Suppressor macrophage (primary cell): ENCODE results near the gene ZDHHC7.

ENCODE experiments used
- DNase-seq, 4 experiments: peaks; one replicate each; pipeline ENCODE4 v3.0.0-alpha.2; 2020 to 2022

ZDHHC7 gene

DNA sequence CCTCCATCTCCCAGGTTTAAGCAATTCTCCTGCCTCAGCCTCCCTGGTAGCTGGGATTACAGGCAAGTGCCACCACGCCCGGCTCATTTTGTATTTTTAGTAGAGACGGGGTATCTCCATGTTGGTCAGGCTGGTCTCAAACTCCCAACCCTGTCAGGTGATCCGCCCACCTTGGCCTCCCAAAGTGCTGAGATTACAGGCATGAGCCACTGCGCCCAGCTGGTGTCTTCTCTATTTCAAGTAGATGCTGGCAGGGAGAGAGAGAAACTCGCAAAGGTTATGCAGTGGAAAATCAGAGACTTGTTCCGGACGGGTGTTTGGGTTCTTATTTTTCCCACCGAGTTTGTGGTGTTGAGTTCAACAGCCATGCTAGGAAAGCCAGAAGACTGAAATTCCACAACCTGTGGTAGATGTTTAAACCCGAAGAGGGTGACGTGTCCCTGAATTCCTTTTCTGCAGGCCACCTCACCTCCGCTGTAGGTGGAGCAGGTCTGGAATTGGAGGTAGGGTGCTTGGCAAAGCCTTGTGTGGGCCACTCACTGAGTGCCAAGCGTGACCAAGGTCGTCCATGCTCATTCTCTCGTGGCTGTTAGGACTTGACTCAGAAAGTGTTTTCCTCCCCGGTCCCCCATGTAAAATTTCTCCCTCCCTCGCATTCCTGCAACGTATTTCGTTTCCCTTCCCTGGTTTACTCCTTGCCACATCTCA lies 7.3 kb upstream of the ZDHHC7 start:
- DNase-seq = no peak

DNA sequence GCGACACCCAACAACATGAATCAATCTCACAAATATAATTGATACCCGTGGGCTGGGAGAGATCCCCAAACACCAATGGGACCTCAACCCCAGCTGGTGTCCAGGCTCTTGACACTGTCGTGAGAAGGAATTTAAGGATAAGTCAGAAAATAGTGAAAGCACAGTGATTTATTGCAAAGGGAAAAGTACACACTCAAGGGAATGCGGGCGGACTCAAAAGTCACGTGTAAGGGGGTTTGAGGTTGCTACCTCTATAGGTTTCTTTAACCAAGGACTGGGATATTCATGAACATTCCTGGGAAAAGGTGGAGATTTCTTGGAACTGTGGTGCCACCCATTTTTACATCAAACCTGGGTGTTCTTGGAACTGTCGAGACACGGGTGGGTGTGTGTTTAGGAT lies 6.3 kb upstream of the ZDHHC7 start:
- no peak for DNase-seq

DNA sequence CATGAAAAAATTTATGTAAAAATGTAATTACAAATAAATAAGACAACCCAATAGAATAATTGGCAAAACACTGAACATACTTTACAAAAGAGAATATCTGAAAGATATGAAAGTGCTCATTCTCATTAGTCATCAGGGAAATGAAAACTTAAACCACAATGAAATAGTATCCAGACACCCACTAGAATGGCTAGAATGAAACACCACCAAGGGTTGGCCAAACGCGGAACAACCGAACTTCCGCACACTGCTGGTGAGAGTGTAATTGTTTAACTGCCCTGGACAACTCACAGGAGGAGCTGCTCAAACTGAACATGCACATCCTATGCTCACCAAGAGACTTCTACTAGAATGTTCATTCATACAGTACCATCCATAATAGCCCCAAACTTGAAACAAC lies 5.8 kb upstream of the ZDHHC7 start:
- peak; percentile 82 to 90 (median 88) for DNase-seq

DNA sequence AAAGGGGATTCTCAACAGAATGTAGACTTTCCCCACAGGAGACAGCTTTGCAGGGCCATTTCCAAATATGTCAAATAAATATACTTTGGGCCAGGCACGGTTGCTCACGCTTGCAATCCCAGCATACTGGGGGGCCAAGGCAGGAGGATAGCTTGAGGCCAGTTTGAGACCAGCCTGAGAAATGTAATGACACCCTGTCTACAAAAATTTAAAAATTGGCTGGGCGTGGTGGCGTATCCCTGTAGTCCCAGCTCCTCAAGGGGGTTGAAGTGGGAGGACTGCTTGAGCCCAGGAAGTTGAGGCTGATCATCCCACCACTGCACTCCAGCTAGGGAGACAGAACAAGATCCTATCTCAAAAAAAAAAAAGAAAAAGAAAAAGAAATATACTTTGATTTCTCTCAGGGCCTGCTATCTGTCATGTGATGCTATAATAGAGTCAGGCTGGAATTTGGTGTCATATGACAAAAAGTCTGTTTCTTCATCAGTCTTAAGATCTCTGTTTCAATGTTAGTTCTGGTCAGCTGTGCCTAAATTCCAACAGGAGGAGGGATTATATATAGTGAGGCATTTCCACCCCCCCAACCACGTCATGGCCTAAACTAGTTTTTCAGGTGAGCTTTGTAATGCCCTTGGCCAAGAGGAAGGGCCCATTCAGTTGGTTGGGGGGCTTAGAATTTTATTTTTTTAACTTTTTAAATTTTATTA lies 4.3 kb upstream of the ZDHHC7 start:
- peak in 3 of 4 experiments; percentile 27 to 74 (median 64) for DNase-seq

DNA sequence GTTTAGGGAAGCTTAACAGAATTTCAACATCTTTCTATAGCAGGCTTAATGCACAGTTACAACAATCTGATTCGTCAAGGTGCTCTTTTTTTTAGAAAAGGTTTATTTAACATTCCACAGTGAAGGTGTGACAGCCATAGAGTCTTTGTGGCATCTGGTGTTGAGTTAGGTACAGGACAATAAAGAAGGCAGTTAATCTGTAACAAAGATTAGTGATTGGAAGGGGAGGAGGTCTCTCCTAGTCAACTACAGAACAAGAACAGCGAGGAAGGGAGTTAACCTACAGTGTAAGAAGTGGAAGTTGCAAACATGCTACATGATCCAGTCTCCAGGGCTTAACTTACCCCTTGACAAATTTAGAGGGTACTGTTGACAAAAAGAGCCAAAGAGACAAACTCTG lies 3.0 kb upstream of the ZDHHC7 start:
- DNase-seq = peak in 1 of 4 experiments; percentile 46

DNA sequence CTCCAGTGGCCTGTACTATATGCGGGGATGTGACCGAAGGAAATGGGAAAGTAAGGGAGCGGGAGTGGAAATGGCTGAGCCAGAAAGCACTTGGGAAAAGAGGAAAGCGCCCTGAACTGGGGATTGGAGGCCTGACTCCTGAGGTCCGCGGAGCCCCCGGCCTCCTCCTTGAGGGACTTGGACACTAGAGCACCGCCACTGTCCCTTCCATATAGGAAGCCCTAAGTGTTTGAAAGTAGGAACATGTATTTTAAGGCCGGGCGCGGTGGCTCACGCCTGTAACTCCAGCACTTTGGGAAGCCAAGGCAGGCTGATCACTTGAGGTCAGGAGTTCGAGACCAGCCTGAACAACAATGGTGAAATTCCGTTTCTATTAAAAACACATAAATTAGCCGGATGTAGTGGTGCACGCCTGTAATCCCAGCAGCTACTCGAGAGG lies 530 bp upstream of the ZDHHC7 start:
- no peak for DNase-seq

DNA sequence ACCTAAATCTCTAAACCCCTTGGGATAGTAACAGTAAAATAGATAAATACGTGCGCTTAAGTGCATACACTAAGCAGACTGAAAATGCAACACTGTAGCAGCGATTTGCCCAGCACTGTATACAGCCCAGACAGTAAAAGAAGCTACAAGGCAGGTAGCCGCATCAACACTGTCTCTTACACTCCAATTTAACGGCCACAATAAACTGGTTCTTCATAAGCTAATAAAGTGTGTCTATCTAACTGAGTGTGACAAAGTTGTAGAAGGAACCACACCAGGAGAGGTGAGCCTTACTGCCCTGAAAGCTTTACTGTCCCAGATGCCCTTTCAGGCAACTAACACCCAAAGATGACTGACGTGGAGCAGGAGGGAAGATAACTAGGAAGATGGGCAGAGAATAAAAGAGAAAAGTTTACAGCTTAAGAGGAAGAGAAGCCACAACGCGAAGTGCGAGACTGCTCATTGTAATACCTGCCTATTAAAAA lies 847 bp downstream of the ZDHHC7 start:
- peak in 1 of 4 experiments; percentile 20 for DNase-seq

DNA sequence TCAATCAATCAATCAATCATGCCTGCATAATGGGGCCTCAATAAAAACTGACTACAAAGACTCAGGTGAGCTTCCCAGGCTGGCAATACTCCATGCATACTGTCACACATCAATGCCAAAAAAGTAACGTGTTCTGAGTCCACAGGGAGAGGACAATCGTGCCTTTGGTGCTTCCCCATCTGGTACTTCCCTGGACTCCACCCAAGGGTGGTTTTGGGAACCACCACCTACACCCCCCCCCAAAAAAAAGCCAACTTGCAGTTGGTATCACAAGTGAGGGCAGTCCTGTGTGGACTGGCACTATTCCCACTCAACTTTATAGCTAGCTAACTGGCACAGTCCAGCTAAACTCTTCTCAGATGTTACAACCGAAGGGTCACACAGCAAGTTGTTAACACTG lies 3.1 kb downstream of the ZDHHC7 start:
- peak in 2 of 4 experiments; percentile 30 to 33 for DNase-seq

DNA sequence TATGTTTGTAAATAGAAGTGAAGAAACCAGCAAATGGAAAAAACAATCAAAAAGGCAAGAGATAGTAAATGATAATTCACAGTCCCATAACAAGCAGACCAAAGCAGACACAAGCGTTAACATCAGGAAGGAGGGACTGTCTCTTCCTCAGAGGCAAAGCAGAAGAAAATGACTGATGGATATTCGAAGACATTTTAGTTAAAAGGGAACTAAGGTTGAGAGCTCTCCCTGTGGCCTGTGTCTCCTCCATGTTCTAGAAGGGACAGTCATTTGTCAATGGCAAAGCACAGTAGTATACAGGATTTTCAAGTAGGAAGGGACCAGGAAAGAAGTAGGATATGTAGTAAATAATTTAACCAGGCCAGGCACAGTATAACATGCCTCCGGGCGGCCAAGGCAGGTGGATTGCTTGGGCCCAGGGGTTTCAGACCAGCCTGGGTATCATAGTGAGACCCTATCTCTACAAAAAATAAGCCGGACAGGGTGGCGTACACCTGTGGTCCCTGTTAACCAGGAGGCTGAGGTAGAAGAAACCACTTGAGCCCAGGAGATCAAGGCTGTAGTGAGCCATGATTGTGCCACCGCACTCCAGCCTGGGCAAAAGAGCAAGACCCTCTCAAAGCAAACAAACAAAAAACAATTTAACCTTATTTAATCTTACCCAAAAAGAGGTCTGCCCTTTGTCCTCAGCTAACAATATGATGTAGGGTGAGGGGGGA lies 3.7 kb downstream of the ZDHHC7 start:
- peak in 2 of 4 experiments; percentile 51 to 55 for DNase-seq

DNA sequence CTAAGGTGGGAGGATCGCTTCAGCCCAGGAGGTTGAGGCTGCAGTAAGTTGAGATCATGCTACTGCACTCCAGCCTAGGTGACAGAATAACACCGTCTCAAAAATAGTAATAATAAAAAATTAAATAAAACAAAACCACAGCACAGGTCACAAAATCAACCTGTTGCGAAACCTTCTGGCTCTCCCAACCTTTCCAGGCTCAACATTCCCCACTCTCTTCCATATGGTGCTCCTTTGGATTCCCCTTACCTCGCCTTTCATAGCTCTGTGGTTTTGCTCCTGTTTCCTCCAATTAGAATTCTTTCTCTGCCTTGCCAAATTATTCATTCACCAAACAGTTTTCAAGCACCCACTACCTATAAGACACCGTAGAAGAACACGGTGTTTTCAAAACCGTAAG lies 4.7 kb downstream of the ZDHHC7 start:
- no peak for DNase-seq

DNA sequence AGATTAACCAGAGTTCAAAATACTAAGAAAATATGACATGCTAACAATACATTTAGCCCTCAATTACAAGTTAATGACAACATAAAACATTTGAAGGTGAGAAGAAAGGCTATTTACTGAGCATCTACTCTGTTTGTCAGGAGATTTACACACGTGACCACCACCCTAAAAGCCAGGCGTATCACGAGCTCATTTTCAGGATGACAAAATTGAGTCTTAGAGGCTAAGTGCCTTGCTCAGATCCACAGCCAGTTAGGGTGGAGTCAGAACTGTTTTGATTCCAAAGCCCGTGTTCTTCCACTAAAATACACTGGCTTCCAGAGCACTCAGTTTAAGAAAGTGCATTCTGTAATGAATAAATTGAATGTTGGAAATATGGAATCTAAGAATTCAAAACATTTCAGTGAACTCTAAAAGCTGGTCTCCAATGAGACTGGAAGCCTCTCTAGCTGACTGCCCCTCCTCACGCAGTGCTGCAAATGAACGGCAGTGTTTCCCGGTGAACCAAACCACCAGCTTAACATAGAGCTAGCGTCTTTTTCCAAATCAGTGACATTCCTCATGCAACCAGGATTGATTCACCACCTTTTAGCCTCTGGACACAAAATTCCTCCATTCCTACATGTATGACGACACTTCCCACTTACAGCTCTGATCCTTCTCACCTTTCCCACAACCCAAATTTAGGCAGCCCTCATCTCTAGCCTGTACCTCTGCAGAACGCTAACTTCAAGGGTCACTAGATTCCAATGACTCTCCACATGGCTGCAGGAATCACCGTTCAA lies 5.9 kb downstream of the ZDHHC7 start:
- DNase-seq = no peak

DNA sequence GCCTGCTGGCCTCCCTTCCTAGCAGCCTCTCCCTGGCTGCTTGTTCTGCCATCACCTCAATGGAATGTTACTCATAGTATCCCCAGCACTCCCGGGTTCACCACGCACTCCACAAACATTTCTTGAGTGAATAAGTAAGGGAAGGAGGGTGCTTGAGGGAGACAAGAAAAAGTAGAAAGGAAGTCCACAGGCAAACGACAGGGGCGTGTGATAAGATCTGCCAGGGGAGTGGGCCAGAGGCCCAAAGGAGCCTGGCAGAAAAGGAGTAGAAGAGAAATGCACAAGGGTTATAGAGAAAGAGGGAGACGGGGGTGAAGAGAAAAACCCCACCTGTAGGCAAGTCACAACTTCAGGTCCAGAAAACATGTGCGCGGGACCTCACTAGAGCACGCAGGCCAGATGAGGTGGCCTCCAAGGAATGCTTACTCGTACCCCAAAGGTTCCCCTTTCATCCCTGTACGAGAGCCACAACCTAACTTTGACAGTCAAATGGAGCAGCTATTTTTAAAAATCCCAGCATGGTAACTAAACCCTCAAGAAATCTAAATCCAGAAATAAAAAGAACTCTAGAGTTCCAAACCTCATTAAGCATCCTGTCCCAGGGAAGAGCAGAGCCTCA lies 6.6 kb downstream of the ZDHHC7 start:
- DNase-seq = no peak

DNA sequence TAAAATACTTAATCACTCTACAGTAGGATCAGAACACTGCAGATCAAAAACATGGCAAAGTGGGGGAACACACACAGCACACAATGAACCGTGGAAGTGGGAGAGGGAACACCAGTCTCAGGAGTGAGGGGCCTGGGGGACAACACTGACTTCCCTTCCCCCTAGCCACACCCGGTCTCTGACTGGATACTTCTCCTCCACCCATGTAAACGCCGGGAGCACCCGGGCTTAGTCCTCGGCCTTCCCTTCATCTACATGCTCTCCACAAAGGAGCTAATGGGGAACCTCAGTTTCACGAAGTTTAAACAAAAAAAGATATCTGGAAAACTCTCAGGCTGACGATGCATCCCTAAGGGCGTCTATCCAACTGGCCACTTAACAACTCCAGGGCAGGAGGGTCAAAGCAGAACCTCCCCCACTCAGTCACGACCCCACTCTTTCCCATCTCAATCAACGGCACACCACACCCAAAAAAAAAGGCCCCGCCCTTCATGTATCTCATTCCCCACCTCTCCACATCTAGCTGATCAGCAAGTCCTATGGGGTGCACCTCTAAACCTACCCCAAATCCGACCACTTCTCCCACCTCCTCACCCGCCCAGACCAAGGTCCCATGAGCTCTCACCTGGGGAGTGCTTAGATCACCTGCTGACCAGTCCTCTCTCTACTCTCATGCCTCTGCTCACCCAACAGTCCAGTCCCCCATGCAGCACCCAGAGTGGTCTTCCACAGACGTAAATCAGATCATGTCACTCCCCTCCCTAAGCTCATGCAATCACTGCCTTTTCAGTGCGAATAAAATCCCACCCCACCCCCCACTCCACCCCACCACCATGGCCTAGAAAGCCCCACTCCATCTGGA lies 7.4 kb downstream of the ZDHHC7 start:
- DNase-seq = peak in 3 of 4 experiments; percentile 53 to 67 (median 59)

DNA sequence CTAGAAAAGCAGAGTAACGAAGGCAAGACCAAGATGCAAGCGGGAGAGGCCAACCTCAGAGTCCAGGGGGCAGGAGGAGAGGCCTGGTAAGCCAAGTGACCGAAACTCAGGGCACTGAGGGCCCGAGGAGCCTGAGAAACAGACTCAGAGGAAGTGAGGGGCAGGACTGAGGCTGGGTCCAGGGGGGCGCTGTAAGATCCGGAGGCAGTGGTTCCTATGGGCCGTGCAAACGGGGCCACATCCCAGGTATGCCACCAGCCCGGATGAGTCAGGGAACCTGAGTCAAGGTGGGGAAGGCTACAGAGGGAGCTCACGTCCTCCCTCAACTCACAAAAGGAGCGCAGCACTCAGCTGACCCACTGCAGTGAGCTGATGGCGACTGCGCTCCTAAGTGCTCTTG lies 8.3 kb downstream of the ZDHHC7 start:
- peak in 1 of 4 experiments; percentile 30 for DNase-seq

DNA sequence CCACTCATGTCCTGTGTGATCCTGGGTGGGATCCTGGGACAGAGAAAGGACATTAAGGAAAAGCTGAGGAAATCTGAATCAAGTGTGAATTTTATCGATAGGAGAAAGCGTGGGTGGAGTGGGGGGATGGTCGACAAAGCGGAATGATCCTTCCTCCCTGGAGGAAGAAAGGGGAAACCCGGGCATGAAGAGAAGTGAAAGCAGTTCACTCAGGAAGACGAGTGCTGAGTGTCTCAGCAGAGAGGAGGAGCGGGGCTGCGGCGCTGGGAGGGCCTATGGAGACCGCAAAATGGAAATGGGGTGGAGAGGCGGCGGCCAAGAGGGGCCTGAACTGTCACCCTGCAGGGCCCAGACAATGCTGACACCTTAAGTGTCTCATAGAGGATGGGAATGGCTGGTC lies 8.7 kb downstream of the ZDHHC7 start:
- peak; percentile 80 to 91 (median 89) for DNase-seq

DNA sequence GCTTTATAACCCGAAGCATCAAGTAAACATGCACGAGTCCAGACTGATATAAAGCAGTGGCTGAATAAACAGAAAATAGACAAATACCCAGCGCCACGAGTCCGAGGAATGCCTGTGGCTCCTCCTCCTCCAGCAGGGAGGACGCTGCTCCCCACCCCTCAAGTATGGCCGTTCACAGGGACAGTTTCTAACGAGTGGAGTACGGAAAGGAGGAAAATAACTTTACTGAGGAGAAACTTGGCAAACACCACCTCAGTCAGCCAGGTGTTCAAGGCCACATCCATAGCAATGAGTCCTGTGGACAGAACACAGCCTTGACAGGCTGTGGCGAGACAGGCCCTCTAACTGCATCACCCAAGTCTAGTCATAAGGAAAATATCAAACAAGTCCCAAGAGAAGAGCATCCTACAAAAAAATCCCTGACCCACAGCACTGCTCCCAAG lies 9.2 kb downstream of the ZDHHC7 start:
- no peak for DNase-seq

DNA sequence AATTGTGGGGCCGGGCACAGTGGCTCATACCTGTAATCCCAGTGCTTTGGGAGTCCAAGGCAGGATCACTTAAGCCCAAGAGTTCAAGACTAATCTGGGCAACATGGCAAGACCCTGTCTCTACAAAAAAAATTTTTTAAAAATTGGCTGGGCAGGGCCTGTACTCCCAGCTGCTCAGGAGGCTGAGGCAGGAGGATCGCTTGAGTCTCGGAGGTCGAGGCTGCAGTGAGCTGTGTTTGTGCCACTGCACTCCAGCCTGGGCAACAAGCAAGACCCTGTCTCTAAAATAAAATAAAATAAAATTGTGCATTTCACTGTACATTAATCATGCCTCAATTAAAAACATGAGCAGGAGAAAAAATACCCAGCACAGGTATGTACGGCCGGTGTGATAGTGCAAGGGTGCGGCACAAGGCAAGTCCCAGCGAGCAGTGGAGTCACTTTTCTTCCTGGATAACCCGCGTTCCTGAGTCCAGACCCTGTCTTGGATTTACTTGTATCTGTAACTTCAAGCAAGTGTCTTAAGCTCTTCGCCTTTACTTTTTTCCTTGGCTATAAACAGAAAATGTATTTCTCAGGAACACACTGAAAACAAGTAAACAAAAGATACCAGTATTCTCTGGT lies 11.4 kb downstream of the ZDHHC7 start:
- DNase-seq = no peak

DNA sequence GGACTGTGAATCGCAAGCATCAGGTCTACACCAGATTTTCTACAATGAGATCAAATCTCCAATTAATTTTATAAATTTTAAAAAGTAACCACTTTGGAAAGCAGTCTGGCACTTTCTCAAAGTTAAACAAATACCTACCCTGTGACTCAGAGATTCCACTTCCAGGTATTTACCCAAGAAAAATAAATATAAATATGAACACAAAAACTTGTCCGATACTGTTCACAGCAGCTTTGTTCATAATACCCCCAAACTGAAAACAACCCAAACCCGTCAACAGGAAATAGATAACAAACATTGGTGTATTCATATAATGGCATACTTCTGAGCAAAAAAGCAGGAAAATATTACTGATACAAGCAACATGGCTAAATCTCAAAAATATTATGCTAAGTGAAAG lies 12.1 kb downstream of the ZDHHC7 start:
- DNase-seq = no peak

DNA sequence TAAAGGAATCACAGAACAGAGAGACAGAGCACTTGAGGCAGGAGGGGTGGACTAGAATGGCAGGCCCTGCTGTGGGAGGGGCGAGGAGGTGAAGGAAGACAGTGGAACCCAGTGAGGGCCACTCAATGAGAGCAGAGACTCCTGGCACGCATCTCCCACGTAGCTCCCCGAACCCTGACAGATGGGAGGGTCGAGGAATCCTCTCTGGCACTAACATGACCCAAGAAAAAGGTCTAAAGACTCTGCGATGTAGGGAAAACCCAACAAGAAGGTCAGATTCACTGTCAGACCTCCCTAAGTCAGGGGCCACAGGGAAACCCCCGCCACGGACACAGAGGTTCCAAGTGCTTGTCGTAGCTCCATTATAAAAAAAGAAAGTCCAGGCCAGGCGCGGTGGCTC lies 15.0 kb downstream of the ZDHHC7 start:
- DNase-seq = no peak

DNA sequence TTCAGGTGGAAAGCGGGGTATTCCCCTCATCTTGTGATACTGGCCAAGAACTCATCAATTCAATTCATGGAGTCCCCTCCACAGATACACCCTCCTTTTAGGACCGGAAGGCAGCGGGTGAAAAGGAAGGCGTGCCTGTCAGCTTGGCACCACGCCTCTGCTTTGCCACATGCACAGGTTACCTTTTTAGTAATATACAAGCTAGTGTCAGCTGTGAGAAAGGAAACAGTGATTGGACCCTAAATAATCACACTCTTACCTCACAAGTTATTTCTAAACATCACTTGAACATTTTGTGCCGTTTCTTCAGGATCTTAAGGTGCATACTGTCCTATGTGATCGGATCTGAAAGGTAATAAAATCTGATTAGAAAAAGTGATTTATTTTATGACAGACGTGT lies 15.7 kb downstream of the ZDHHC7 start:
- no peak for DNase-seq

DNA sequence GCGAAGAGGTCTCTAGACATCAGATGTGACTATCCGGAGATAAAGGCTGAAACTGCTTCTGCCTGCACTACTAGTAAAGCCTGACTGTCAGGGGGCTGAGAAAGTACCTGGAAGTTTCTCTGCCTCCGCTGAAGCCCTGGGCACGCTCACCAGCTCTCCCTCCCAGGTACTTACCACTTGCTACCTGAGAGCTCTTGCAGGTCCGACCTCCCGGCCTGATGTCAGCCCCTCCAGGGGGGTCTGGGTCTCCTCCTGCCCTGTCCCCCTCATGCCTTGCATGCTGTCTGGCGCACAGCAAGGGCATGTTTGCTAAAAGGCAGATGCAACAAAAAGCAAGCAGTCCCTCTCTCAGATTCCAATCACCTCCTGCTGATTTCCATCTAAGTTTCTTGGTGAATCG lies 17.4 kb downstream of the ZDHHC7 start:
- no peak for DNase-seq
